ENCODE results near the gene DDX59.

GRCh38 chr1:200704986-200705500 lies 35.3 kb upstream of the DDX59 start:
- TF ChIP-seq CTCF (IDR thresholded peaks at IDR 0.05) (no peak), POLR2A (IDR thresholded peaks at IDR 0.05) (no peak)

Measured in vagina (tissue), 2 donors.